Transverse colon (tissue), 4 donors: ENCODE data around the gene TRIP12. TPM values are rescaled to one million over a fixed set of nuclear protein-coding genes. Genes with fewer than 3 reads are reported as not detected.
"Not testable (repeated sequence)": the region's sequence is repeated elsewhere in the genome, so short reads cannot be mapped to it uniquely, and the experiment has no call there.

Experiments
- DNase-seq: peaks from one replicate; pipeline ENCODE4 v3.0.0-alpha.2; 2019
- H3K27ac ChIP-seq, 4 donors: fragments of 200-600 bp; sonication (generic); 2 replicates each; pipeline ENCODE4 v1.5.1; 2016 to 2018; ENCODE audit warnings: inconsistent platforms in 4 of 4
- H3K27me3 ChIP-seq: fragments of 200-600 bp; sonication (generic); 2 replicates; pipeline ENCODE4 v1.5.1; 2017; ENCODE audit warnings: inconsistent platforms
- H3K36me3 ChIP-seq, 4 donors: fragments of 200-600 bp; sonication (generic); 2 replicates each; pipeline ENCODE4 v1.5.1; 2017 to 2019; ENCODE audit warnings: inconsistent platforms in 4 of 4
- H3K4me1 ChIP-seq, 4 donors: fragments of 200-600 bp; sonication (generic); 2 replicates each; pipeline ENCODE4 v1.5.1; 2017 to 2020; ENCODE audit warnings: inconsistent platforms in 4 of 4
- H3K4me3 ChIP-seq, 4 donors: fragments of 200-600 bp; sonication (generic); 1 replicate in 1 of 4; 2 replicates in 3 of 4; pipeline versions ENCODE4 v1.5.1 to v1.6.1; 2017 to 2019; ENCODE audit warnings: inconsistent platforms in 4 of 4
- H3K9me3 ChIP-seq, 2 donors: fragments of 200-600 bp; sonication (generic); 2 replicates each; pipeline ENCODE4 v1.5.1; 2017 to 2019; ENCODE audit warnings: inconsistent platforms in 2 of 2
- CTCF ChIP-seq, 5 experiments: fragments of 200-600 bp in 3 of 5; fragments of 450-650 bp in 2 of 5; sonication (generic) in 3 of 5; IDR thresholded peaks; 1 replicate in 2 of 5; 2 replicates in 3 of 5; pipeline ENCODE4 v1.5.1; 2016 to 2017; ENCODE audit warnings: antibody characterized with exemption in 5 of 5, inconsistent platforms in 3 of 5, mild to moderate bottlenecking in 2 of 5, moderate library complexity in 1 of 5
- EP300 ChIP-seq: sonication (generic); formaldehyde crosslinking; IDR thresholded peaks from one replicate; pipeline ENCODE4 v1.6.1; 2017; ENCODE audit warnings: antibody characterized with exemption, low read depth
- POLR2A ChIP-seq: fragments of 450-650 bp; IDR thresholded peaks from one replicate; pipeline ENCODE4 v1.6.1; 2016; ENCODE audit warnings: antibody characterized with exemption, mild to moderate bottlenecking, moderate library complexity
- POLR2AphosphoS5 ChIP-seq, 3 donors: sonication (generic); formaldehyde crosslinking; IDR thresholded peaks; one replicate each; pipeline ENCODE4 v1.6.1; 2016; ENCODE audit warnings: antibody characterized with exemption in 3 of 3
- WGBS, 2 donors: methylation state at CpG; one replicate each; pipeline ENCODE4 v1.1.5; 2018; ENCODE audit warnings: low coverage in 1 of 2; 5-methylcytosine and 5-hydroxymethylcytosine counted together
- in situ Hi-C, 4 donors: fragments of 200-750 bp; cut with MboI; loops; one replicate each; pipeline versions ENCODE4 v1.15.0 to v1.15.1; 2017; ENCODE audit warnings: low sequenced_read_pairs in 3 of 4, low pct_ligation_motif_present in 1 of 4, low pct_unique_long_range_greater_than_20kb in 1 of 4
- intact Hi-C: fragments of 100-400 bp; cut with DNase I; formaldehyde crosslinking; loops from one replicate; pipeline ENCODE4 v1.15.1; 2023; ENCODE audit warnings: low total_unique reads
- total RNA-seq, 4 donors: library from RNA; depleted of rRNA; stranded (reverse); fragments of >200 nt; gene quantifications; one replicate each; pipeline ENCODE4 v1.1.0, GENCODE V29; 2016

The TRIP12 gene
- total RNA-seq, 4 donors from 2014 or later, result 143 to 238 (median 158) TPM

GRCh38 chr2:229752970-229753729 is 168.7 kb downstream of the TRIP12 start:
- in situ Hi-C loops, result no loop called here
- no peak for DNase-seq
- no peak overlapping the region for H3K4me3 ChIP-seq

GRCh38 chr2:229749779-229750178 is 172.0 kb downstream of the TRIP12 start:
- 86 to 87% methylated on average over 2 to 6 of the region's 6 CpGs for WGBS, 2 donors
- no peak for DNase-seq
- Histone ChIP-seq H3K27me3 (no peaks in the 10 kb centered on the region), H3K4me3 (no peak overlapping the region), H3K9me3 (no peaks in the 10 kb centered on the region), H3K4me1 (no peaks in the 10 kb centered on the region), H3K27ac (no peak overlapping the region), H3K36me3 (no peaks in the 10 kb centered on the region)
- in situ Hi-C loops (no loop called here), intact Hi-C loops (no loop called here)
- no peak for TF ChIP-seq POLR2AphosphoS5 (IDR thresholded peaks at IDR 0.05)
- TF ChIP-seq EP300, result no peak
- no peak for TF ChIP-seq CTCF (IDR thresholded peaks at IDR 0.05)
- no peak for TF ChIP-seq POLR2A

More at GRCh38 chr2:229752970-229753729, 168.7 kb downstream of the TRIP12 start:
- TF ChIP-seq POLR2A (no peak), POLR2AphosphoS5 (IDR thresholded peaks at IDR 0.05) (no peak), CTCF (IDR thresholded peaks at IDR 0.05) (no peak), EP300 (no peak)
- H3K27ac ChIP-seq, result no peak overlapping the region
- intact Hi-C loops, result no loop called here
- H3K9me3 ChIP-seq, result no peaks in the 10 kb centered on the region
- no peaks in the 10 kb centered on the region for H3K4me1 ChIP-seq
- H3K36me3 ChIP-seq, result no peaks in the 10 kb centered on the region
- 62 to 78% methylated on average over 5 to 11 of the region's 11 CpGs for whole genome bisulfite sequencing, 2 donors
- H3K27me3 ChIP-seq, result no peaks in the 10 kb centered on the region

- DNase-seq, result no peak
- in situ Hi-C loops, result no loop called here
- H3K36me3 ChIP-seq, result no peaks in the 10 kb centered on the region
- H3K27ac ChIP-seq, result no peak overlapping the region
- H3K4me3 ChIP-seq, result no peak overlapping the region
- intact Hi-C loops, result no loop called here
- peaks cover 0 to 4% of the 10 kb centered on the region in 2 donors for H3K9me3 ChIP-seq
- TF ChIP-seq POLR2AphosphoS5 (IDR thresholded peaks at IDR 0.05) (no peak), POLR2A (no peak), CTCF (IDR thresholded peaks at IDR 0.05) (no peak), EP300 (no peak)
- 91 to 100% methylated on average over 1 to 3 of the region's 3 CpGs for WGBS, 2 donors
- no peaks in the 10 kb centered on the region for H3K27me3 ChIP-seq
- H3K4me1 ChIP-seq, result no peaks in the 10 kb centered on the region
Observed at GRCh38 chr2:229748950-229749349, 172.9 kb downstream of the TRIP12 start.

- DNase-seq, in situ Hi-C loops, intact Hi-C loops, H3K4me3 ChIP-seq, H3K27ac ChIP-seq, H3K36me3 ChIP-seq, H3K4me1 ChIP-seq, H3K27me3 ChIP-seq: not testable (repeated sequence)
- H3K9me3 ChIP-seq, result peaks cover 6 to 11% of the 10 kb centered on the region in 2 donors
- WGBS, 2 donors, result 94% methylated on average over 13 of the region's 35 CpGs; no CpG with 5 or more reads in 1 of the 2 donors
Observed at GRCh38 chr2:229742691-229743090, 179.1 kb downstream of the TRIP12 start.
